ENCODE results near the gene CD34. TPM values are rescaled to one million over a fixed set of nuclear protein-coding genes. Genes with fewer than 3 reads are reported as not detected.

The CD34 gene
- total and polyA plus RNA-seq, 2 experiments from 2014 or later, result 0.27 to 0.29 TPM

GRCh38 chr1:207886227-207886626, 24.7 kb downstream of the CD34 start:
- TF ChIP-seq CTCF (IDR thresholded peaks at IDR 0.05; ENCODE audit: low read depth, low read length), result no peak
- H3K4me1 ChIP-seq (ENCODE audit: low read depth), result no peaks in the 10 kb centered on the region
- H3K27me3 ChIP-seq, result peaks cover 3% of the 10 kb centered on the region
- H3K36me3 ChIP-seq, result no peaks in the 10 kb centered on the region
- DNase-seq (ENCODE audit: low read depth in 1 of 2, low spot score in 1 of 2), result no peak
- no peak overlapping the region for H3K4me3 ChIP-seq
- H3K9me3 ChIP-seq (ENCODE audit: low read depth), result no peaks in the 10 kb centered on the region
- no peak overlapping the region for H3K27ac ChIP-seq

GRCh38 chr1:207885129-207886032, 25.5 kb downstream of the CD34 start:
- peaks cover 3% of the 10 kb centered on the region for H3K27me3 ChIP-seq
- DNase-seq (ENCODE audit: low read depth in 1 of 2, low spot score in 1 of 2), result peak; percentile 88 to 95
- peak; percentile 96 for TF ChIP-seq CTCF (IDR thresholded peaks at IDR 0.05; ENCODE audit: low read depth, low read length)
- H3K27ac ChIP-seq, result no peak overlapping the region
- no peak overlapping the region for H3K4me3 ChIP-seq
- no peaks in the 10 kb centered on the region for H3K4me1 ChIP-seq (ENCODE audit: low read depth)
- no peaks in the 10 kb centered on the region for H3K36me3 ChIP-seq
- no peaks in the 10 kb centered on the region for H3K9me3 ChIP-seq (ENCODE audit: low read depth)

DNA sequence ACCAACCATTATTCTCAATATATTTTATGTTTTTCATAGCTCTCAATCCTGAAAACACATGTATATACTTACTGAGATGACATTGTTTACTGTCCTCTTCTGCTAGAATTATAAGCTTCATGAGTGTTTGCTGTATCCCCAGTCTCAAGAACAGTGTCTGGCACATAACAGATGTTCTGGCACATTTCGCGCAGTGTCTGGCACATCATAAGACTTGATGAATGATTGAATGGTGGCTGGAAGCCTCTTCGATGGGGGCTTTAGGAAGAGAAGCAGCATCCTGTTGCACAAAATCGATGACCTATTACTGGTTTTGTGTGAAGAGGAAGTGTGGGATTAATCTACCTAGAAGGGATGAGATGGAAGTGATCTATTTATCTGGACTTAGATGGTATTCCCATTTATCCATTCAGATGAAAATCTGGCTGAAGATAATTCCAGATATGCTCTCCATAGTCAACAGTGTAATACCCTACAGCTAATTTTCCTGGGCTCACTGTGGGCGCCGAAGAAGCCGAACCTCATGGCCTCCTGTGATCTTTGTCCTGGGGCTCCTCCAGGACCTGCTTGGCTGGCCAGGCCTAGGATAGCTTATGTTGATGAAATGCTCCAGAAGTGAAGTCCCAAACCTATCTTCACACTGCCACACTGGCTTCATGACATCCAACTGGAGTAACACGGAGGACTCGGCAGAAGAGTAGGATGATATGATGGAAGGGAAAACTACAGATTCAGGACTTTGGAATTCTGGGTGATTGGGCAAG, 26.5 kb downstream of the CD34 start:
- TF ChIP-seq CTCF (IDR thresholded peaks at IDR 0.05; ENCODE audit: low read depth, low read length), result no peak
- Histone ChIP-seq H3K27me3 (peaks cover 3% of the 10 kb centered on the region), H3K36me3 (no peaks in the 10 kb centered on the region), H3K4me1 (ENCODE audit: low read depth) (no peaks in the 10 kb centered on the region), H3K4me3 (no peak overlapping the region), H3K27ac (no peak overlapping the region), H3K9me3 (ENCODE audit: low read depth) (no peaks in the 10 kb centered on the region)
- DNase-seq (ENCODE audit: low read depth in 1 of 2, low spot score in 1 of 2), result no peak

GRCh38 chr1:207883660-207884250, 27.2 kb downstream of the CD34 start:
- Histone ChIP-seq H3K36me3 (no peaks in the 10 kb centered on the region), H3K27ac (no peak overlapping the region), H3K27me3 (peaks cover 3% of the 10 kb centered on the region), H3K9me3 (ENCODE audit: low read depth) (no peaks in the 10 kb centered on the region), H3K4me3 (no peak overlapping the region), H3K4me1 (ENCODE audit: low read depth) (no peaks in the 10 kb centered on the region)
- no peak for TF ChIP-seq CTCF (IDR thresholded peaks at IDR 0.05; ENCODE audit: low read depth, low read length)
- DNase-seq (ENCODE audit: low read depth in 1 of 2, low spot score in 1 of 2), result no peak

GRCh38 chr1:207883104-207883651, 27.7 kb downstream of the CD34 start:
- Histone ChIP-seq H3K9me3 (ENCODE audit: low read depth) (no peaks in the 10 kb centered on the region), H3K27me3 (peaks cover 3% of the 10 kb centered on the region), H3K27ac (no peak overlapping the region), H3K4me3 (no peak overlapping the region), H3K4me1 (ENCODE audit: low read depth) (no peaks in the 10 kb centered on the region), H3K36me3 (no peaks in the 10 kb centered on the region)
- DNase-seq (ENCODE audit: low read depth in 1 of 2, low spot score in 1 of 2), result no peak
- TF ChIP-seq CTCF (IDR thresholded peaks at IDR 0.05; ENCODE audit: low read depth, low read length), result no peak

Data from cardiac muscle cell (in vitro differentiated cells and primary cell).